ENCODE results near the gene APBA2. TPM values are rescaled to one million over a fixed set of nuclear protein-coding genes. Genes with fewer than 3 reads are reported as not detected.
A peak's percentile ranks its signal among the peaks of the same experiment; 100 is the strongest.

APBA2 gene
- total RNA-seq, 6 donors from 2014 or later = 3.2 to 7.9 (median 6.0) TPM

GRCh38 chr15:29057856-29058255, 172.1 kb downstream of the APBA2 start:
- TF ChIP-seq, protein P1, sequence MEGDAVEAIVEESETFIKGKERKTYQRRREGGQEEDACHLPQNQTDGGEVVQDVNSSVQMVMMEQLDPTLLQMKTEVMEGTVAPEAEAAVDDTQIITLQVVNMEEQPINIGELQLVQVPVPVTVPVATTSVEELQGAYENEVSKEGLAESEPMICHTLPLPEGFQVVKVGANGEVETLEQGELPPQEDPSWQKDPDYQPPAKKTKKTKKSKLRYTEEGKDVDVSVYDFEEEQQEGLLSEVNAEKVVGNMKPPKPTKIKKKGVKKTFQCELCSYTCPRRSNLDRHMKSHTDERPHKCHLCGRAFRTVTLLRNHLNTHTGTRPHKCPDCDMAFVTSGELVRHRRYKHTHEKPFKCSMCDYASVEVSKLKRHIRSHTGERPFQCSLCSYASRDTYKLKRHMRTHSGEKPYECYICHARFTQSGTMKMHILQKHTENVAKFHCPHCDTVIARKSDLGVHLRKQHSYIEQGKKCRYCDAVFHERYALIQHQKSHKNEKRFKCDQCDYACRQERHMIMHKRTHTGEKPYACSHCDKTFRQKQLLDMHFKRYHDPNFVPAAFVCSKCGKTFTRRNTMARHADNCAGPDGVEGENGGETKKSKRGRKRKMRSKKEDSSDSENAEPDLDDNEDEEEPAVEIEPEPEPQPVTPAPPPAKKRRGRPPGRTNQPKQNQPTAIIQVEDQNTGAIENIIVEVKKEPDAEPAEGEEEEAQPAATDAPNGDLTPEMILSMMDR (IDR thresholded peaks at IDR 0.05) = no peak
- TF ChIP-seq EP300 (IDR thresholded peaks at IDR 0.05) = no peak
- no peak for TF ChIP-seq POLR2A (IDR thresholded peaks at IDR 0.05)
- TF ChIP-seq POLR2AphosphoS5 (IDR thresholded peaks at IDR 0.05) = no peak

GRCh38 chr15:29058903-29059539, 173.2 kb downstream of the APBA2 start:
- Histone ChIP-seq H3K27me3 (no peaks in the 10 kb centered on the region), H3K27ac (no peak overlapping the region), H3K4me1 (no peaks in the 10 kb centered on the region), H3K4me3 (no peak overlapping the region), H3K36me3 (no peaks in the 10 kb centered on the region), H3K9me3 (no peaks in the 10 kb centered on the region)
- ATAC-seq (ENCODE audit: low FRiP score in 2 of 2) (no peak), DNase-seq (no peak)
- WGBS, 2 donors = 89% methylated on average over 6 of the region's 6 CpGs
- TF ChIP-seq EP300 (IDR thresholded peaks at IDR 0.05) = no peak
- TF ChIP-seq, protein P1 (IDR thresholded peaks at IDR 0.05) = no peak
- TF ChIP-seq POLR2A (IDR thresholded peaks at IDR 0.05) = no peak
- no peak for TF ChIP-seq POLR2AphosphoS5 (IDR thresholded peaks at IDR 0.05)

More at GRCh38 chr15:29057856-29058255, 172.1 kb downstream of the APBA2 start:
- no peak overlapping the region for H3K27ac ChIP-seq
- H3K27me3 ChIP-seq = no peaks in the 10 kb centered on the region
- no peak overlapping the region for H3K4me3 ChIP-seq
- H3K9me3 ChIP-seq = peaks cover 0 to 3% (median 0%) of the 10 kb centered on the region in 4 donors
- H3K4me1 ChIP-seq = no peaks in the 10 kb centered on the region
- WGBS, 2 donors = 82 to 86% methylated on average over 8 of the region's 8 CpGs
- ATAC-seq (ENCODE audit: low FRiP score in 2 of 2) (no peak), DNase-seq (no peak)
- H3K36me3 ChIP-seq = no peaks in the 10 kb centered on the region

DNA sequence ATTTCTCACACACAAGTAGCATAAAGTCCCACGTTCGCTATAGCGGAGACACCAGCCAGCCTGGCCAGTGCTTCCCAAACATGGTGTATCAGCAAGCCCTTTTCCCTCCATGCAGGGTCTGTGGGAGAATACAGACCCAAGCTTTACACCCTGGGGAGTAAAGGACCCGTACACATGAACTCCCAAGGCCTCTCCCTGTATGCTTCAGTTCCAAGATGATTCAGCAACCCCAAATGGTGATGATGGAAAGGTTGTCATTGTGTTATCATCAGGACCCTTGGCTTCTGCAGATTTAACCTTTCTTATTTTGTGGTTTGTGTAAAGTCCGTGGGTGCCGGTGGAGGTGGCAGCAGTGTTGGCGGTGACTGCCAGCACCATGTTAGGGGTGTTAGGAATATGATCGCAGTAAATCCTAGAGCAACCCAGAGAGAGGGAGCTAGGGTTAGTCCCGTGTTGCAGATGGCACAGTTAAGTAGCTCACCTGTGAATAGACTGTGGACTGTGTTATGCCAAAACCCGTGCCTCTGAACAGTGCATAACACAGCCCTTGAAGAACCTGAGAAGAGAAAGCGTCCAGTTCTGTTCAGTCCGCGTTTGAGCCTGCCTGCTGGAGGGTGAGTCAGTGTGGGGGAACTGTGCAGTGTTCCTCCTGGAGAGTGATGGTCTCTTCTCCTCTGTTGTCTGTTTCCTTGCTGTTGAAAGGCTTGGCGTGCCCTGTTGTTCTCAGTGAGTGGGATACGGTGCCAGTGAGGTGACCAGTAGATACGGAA, 174.3 kb downstream of the APBA2 start:
- no peaks in the 10 kb centered on the region for H3K36me3 ChIP-seq
- 92 to 93% methylated on average over 14 to 16 of the region's 16 CpGs for WGBS, 2 donors
- TF ChIP-seq, protein P1 (IDR thresholded peaks at IDR 0.05) = no peak
- no peak for TF ChIP-seq EP300 (IDR thresholded peaks at IDR 0.05)
- no peak for TF ChIP-seq POLR2AphosphoS5 (IDR thresholded peaks at IDR 0.05)
- TF ChIP-seq POLR2A (IDR thresholded peaks at IDR 0.05) = no peak
- H3K27me3 ChIP-seq = no peaks in the 10 kb centered on the region
- DNase-seq (no peak), ATAC-seq (ENCODE audit: low FRiP score in 2 of 2) (no peak)
- no peak overlapping the region for H3K27ac ChIP-seq
- H3K4me1 ChIP-seq = no peaks in the 10 kb centered on the region
- no peak overlapping the region for H3K4me3 ChIP-seq
- H3K9me3 ChIP-seq = no peaks in the 10 kb centered on the region

GRCh38 chr15:29061746-29062145, 176.0 kb downstream of the APBA2 start:
- ATAC-seq (ENCODE audit: low FRiP score in 2 of 2) (peak in 1 of 2 donors; percentile 9), DNase-seq (no peak)
- 87 to 95% methylated on average over 6 of the region's 6 CpGs for WGBS, 2 donors
- H3K36me3 ChIP-seq = no peaks in the 10 kb centered on the region
- no peak for TF ChIP-seq EP300 (IDR thresholded peaks at IDR 0.05)
- no peak for TF ChIP-seq POLR2AphosphoS5 (IDR thresholded peaks at IDR 0.05)
- TF ChIP-seq, protein P1 (IDR thresholded peaks at IDR 0.05) = no peak
- no peak for TF ChIP-seq POLR2A (IDR thresholded peaks at IDR 0.05)
- no peaks in the 10 kb centered on the region for H3K27me3 ChIP-seq
- no peaks in the 10 kb centered on the region for H3K4me1 ChIP-seq
- H3K27ac ChIP-seq = no peak overlapping the region
- H3K4me3 ChIP-seq = no peak overlapping the region
- H3K9me3 ChIP-seq = no peaks in the 10 kb centered on the region

Data from upper lobe of left lung (tissue), 6 donors.